Spleen (tissue), 11 donors: ENCODE measurements around the gene OPCML. TPM values are rescaled to one million over a fixed set of nuclear protein-coding genes. Genes with fewer than 3 reads are reported as not detected.

ENCODE experiments used
- DNase-seq: peaks from one replicate; pipeline ENCODE4 v3.0.0-alpha.2; 2020
- H3K27ac ChIP-seq, 8 donors: fragments of 200-600 bp; sonication (generic) in 7 of 8; 1 replicate in 4 of 8; 2 replicates in 4 of 8; pipeline versions ENCODE4 v1.5.0 to v1.8.0; 2016 to 2021; ENCODE audit warnings: inconsistent platforms in 4 of 8, mild to moderate bottlenecking in 4 of 8, moderate library complexity in 1 of 8
- H3K27me3 ChIP-seq, 7 donors: fragments of 200-600 bp; sonication (generic) in 6 of 7; replicated peaks in 1 of 7; 1 replicate in 4 of 7; 2 replicates in 3 of 7; pipeline versions ENCODE4 v1.5.0 to v1.8.0; 2016 to 2021; ENCODE audit warnings: inconsistent platforms in 3 of 7, mild to moderate bottlenecking in 1 of 7
- H3K36me3 ChIP-seq, 6 donors: fragments of 200-600 bp; sonication (generic) in 5 of 6; 1 replicate in 4 of 6; 2 replicates in 2 of 6; pipeline versions ENCODE4 v1.5.0 to v1.8.0; 2016 to 2021; ENCODE audit warnings: inconsistent platforms in 2 of 6
- H3K4me1 ChIP-seq, 6 donors: fragments of 200-600 bp; sonication (generic) in 5 of 6; 1 replicate in 3 of 6; 2 replicates in 3 of 6; pipeline versions ENCODE4 v1.5.0 to v1.8.0; 2016 to 2021; ENCODE audit warnings: inconsistent platforms in 3 of 6
- H3K4me3 ChIP-seq, 8 donors: fragments of 200-600 bp; sonication (generic) in 7 of 8; 1 replicate in 4 of 8; 2 replicates in 4 of 8; pipeline versions ENCODE4 v1.5.0 to v1.8.0; 2016 to 2021; ENCODE audit warnings: inconsistent platforms in 4 of 8, mild to moderate bottlenecking in 4 of 8, moderate library complexity in 2 of 8
- H3K9me3 ChIP-seq, 8 donors: fragments of 200-600 bp; sonication (generic) in 7 of 8; 1 replicate in 4 of 8; 2 replicates in 4 of 8; pipeline versions ENCODE4 v1.5.0 to v1.8.0; 2016 to 2021; ENCODE audit warnings: inconsistent platforms in 4 of 8
- POLR2A ChIP-seq, 3 donors: fragments of 450-650 bp; IDR thresholded peaks; one replicate each; pipeline ENCODE4 v1.5.1; 2017; ENCODE audit warnings: antibody characterized with exemption in 3 of 3, mild to moderate bottlenecking in 1 of 3
- POLR2AphosphoS5 ChIP-seq, 3 donors: sonication (generic); formaldehyde crosslinking; IDR thresholded peaks; one replicate each; pipeline ENCODE4 v1.5.1; 2017; ENCODE audit warnings: antibody characterized with exemption in 3 of 3
- WGBS, 5 donors: extraction: QIAGEN DNeasy Blood & Tissue Kit in 3 of 5; methylation state at CpG; one replicate each; pipeline versions ENCODE4 v1.1.5 to v1.1.7; 2013 to 2018; 5-methylcytosine and 5-hydroxymethylcytosine counted together
- intact Hi-C: fragments of 100-400 bp; cut with DNase I; formaldehyde crosslinking; loops from one replicate; pipeline ENCODE4 v1.15.0; 2023; ENCODE audit warnings: low total_unique reads
- polyA plus RNA-seq, 3 donors: library from polyadenylated mRNA; stranded (reverse); fragments of 200-250 nt; gene quantifications; one replicate each; pipeline ENCODE4 v1.2.1, GENCODE V29; 2013
- total RNA-seq, 7 donors: library from RNA; depleted of rRNA in 3 of 7; stranded (reverse); fragments of >200 nt in 3 of 7; fragmentation: NEBNext Ultra II Directional in 4 of 7; extraction: Animal tissue kit (Norgen Biotek cat#: 25700) in 4 of 7; gene quantifications; one replicate each; pipeline versions ENCODE4 v1.1.0 to v1.2.1, GENCODE V29; 2016 to 2021
- TF ChIP-seq, protein P1 (sequence below), 11 experiments: fragments of 200-600 bp in 7 of 11; fragments of 450-650 bp in 4 of 11; sonication (generic) in 4 of 11; IDR thresholded peaks in 8 of 11; conservative IDR thresholded peaks in 3 of 11; 1 replicate in 7 of 11; 2 replicates in 4 of 11; pipeline versions ENCODE4 v1.4.0 to v1.8.0; 2016 to 2021; ENCODE audit warnings: antibody characterized with exemption in 11 of 11, inconsistent platforms in 4 of 11, mild to moderate bottlenecking in 1 of 11
- donor health status: healthy with polysubstance abuse.
- donor health status: DM: no; HTN: no; CAD: no; lungs with moderate emphysema.
- donor health status: DM: no; HTN: no; CAD: no.
- donor health status: Bipolar disorder and iron deficiency.
- donor health status: healthy.
- donor health status: DM: no; HTN: no; CAD: no.
- donor health status: DM: yes; HTN: yes; CAD: no.

Gene OPCML
- total and polyA plus RNA-seq, 10 donors = 0.09 to 10.7 (median 3.1) TPM

DNA sequence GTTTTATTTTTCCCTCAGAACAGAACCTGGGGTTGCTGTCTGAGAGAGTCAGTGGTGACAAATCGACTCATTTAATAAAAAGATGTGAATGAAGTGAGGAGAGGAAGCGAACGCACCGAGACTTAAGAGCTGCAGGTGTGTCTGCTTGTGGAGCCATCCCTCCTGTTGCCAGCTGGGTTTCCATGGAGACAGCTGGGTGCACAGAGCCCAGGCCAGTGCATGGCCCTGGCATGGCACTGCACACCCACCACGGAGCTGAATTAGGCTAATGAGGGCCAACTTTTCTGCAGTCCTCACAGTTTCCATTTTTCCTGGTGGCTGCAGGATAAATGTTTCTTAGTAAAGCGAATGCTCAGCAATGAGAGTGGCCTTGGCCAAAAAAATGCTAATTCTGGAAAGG lies 750.2 kb downstream of the OPCML start:
- TF ChIP-seq POLR2AphosphoS5 (IDR thresholded peaks at IDR 0.05) = no peak
- TF ChIP-seq POLR2A (IDR thresholded peaks at IDR 0.05) = no peak
- TF ChIP-seq, protein P1, sequence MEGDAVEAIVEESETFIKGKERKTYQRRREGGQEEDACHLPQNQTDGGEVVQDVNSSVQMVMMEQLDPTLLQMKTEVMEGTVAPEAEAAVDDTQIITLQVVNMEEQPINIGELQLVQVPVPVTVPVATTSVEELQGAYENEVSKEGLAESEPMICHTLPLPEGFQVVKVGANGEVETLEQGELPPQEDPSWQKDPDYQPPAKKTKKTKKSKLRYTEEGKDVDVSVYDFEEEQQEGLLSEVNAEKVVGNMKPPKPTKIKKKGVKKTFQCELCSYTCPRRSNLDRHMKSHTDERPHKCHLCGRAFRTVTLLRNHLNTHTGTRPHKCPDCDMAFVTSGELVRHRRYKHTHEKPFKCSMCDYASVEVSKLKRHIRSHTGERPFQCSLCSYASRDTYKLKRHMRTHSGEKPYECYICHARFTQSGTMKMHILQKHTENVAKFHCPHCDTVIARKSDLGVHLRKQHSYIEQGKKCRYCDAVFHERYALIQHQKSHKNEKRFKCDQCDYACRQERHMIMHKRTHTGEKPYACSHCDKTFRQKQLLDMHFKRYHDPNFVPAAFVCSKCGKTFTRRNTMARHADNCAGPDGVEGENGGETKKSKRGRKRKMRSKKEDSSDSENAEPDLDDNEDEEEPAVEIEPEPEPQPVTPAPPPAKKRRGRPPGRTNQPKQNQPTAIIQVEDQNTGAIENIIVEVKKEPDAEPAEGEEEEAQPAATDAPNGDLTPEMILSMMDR (IDR thresholded peaks at IDR 0.05 in 8 of 11, conservative IDR thresholded peaks at IDR 0.05 in 3 of 11) = no peak
- no peak overlapping the region for H3K27ac ChIP-seq
- DNase-seq = no peak
- 72 to 92% (median 83%) methylated on average over 6 of the region's 6 CpGs for WGBS, 5 donors
- H3K4me3 ChIP-seq = no peak overlapping the region
- no peaks in the 10 kb centered on the region for H3K27me3 ChIP-seq
- no peaks in the 10 kb centered on the region for H3K36me3 ChIP-seq
- no peaks in the 10 kb centered on the region for H3K4me1 ChIP-seq
- intact Hi-C loops = no loop called here
- no peaks in the 10 kb centered on the region for H3K9me3 ChIP-seq

DNA sequence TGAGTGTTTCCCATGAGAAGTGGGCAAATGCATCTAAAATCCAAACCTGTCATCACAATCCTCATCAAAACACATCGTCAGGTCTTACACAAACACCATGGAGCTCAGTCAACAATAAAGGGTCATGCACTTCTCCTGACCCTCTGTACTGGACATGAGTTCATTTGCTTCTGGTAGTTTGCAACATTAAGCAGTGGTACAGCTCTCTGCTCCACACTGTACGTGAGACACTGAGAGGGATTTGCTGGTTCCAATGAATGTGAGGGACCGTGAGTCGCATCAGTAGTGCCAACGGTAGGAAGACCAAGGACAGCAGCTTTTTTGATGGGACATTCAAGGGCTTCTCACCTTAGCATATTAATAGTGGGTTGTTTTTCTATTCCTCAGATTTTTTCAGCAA lies 752.3 kb downstream of the OPCML start:
- WGBS, 5 donors = 76 to 91% (median 84%) methylated on average over 5 of the region's 5 CpGs
- Histone ChIP-seq H3K27ac (no peak overlapping the region), H3K4me3 (no peak overlapping the region), H3K9me3 (no peaks in the 10 kb centered on the region), H3K27me3 (no peaks in the 10 kb centered on the region), H3K4me1 (no peaks in the 10 kb centered on the region), H3K36me3 (no peaks in the 10 kb centered on the region)
- TF ChIP-seq POLR2A (IDR thresholded peaks at IDR 0.05) = no peak
- TF ChIP-seq, protein P1 (IDR thresholded peaks at IDR 0.05 in 8 of 11, conservative IDR thresholded peaks at IDR 0.05 in 3 of 11) = no peak
- no peak for TF ChIP-seq POLR2AphosphoS5 (IDR thresholded peaks at IDR 0.05)
- intact Hi-C loops = no loop called here
- DNase-seq = no peak

DNA sequence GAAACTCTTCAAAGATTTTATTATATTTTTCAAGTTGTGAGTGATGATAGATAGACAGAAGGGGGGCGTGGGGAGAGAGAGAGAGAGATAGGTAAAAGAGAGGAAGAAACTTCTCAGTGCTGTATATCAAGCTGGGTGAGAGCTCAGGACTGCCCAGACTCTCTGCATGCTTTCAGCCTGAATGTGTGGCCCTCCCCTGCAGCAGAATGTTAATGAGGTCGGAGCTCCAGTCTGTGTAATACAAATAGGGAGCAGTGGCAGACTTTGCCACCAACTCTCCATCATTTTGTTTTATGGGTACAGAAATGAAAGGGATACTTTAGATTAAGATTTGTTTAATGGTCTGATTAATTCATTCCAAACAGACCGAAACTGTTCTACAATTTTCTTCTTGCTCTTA lies 752.8 kb downstream of the OPCML start:
- Histone ChIP-seq H3K27ac (no peak overlapping the region), H3K4me3 (no peak overlapping the region), H3K4me1 (no peaks in the 10 kb centered on the region), H3K27me3 (no peaks in the 10 kb centered on the region), H3K36me3 (no peaks in the 10 kb centered on the region), H3K9me3 (no peaks in the 10 kb centered on the region)
- TF ChIP-seq POLR2AphosphoS5 (IDR thresholded peaks at IDR 0.05) (no peak), POLR2A (IDR thresholded peaks at IDR 0.05) (no peak)
- TF ChIP-seq, protein P1 (IDR thresholded peaks at IDR 0.05 in 8 of 11, conservative IDR thresholded peaks at IDR 0.05 in 3 of 11) = no peak
- intact Hi-C loops = no loop called here
- WGBS, 5 donors = 50 to 87% (median 76%) methylated on average over 2 to 3 of the region's 3 CpGs
- no peak for DNase-seq

DNA sequence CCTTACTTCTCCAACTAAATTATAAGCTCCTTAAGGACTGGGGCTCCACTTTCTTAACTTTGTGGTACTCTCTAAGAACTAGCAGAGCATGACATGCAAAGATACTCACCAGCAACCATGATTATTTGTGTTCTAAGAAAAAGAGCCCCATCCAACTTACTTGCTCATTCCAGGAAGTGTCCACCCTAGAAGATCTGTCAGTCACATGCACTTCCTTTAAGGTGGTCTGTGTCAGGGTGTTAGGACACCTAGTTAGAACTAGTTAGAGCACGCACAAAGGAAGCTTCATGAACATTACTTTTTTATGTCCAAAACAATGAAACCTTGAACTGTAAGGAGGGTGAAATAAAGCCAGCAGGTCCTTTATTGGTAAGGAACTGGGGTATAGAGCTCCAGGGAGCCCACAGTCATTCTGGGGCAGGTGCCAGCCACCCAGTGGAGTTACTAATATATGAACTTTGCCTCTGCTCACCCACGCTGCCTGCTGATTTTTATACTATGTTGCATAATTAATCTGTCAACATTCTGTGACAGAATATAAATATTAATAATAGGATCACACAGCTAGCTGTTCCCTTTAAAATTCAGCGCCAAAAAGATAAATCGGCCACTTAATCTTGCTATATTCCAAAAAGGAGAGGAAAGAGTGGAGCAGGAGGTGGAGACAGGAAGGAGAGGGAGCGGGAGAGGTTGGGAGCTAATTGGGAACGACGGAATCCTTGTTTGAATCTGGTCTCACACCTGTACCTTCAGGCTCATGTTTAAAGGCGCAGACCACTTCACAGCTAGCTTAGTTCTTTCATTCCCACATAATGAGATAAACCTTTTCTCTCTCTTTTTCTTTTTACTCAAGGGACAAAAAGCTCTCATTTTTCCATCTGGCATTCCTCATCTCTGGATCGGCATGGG lies 755.0 kb downstream of the OPCML start:
- WGBS, 5 donors = 67 to 78% (median 72%) methylated on average over 9 of the region's 9 CpGs

More for the DNA sequence above, 755.0 kb downstream of the OPCML start:
- Histone ChIP-seq H3K36me3 (no peaks in the 10 kb centered on the region), H3K27me3 (no peaks in the 10 kb centered on the region), H3K4me1 (no peaks in the 10 kb centered on the region), H3K4me3 (no peak overlapping the region), H3K27ac (no peak overlapping the region), H3K9me3 (no peaks in the 10 kb centered on the region)
- DNase-seq = no peak
- intact Hi-C loops = no loop called here
- TF ChIP-seq, protein P1 (IDR thresholded peaks at IDR 0.05 in 8 of 11, conservative IDR thresholded peaks at IDR 0.05 in 3 of 11) = no peak
- TF ChIP-seq POLR2A (IDR thresholded peaks at IDR 0.05) (no peak), POLR2AphosphoS5 (IDR thresholded peaks at IDR 0.05) (no peak)
